ENCODE data around the gene IP6K3.

DNA sequence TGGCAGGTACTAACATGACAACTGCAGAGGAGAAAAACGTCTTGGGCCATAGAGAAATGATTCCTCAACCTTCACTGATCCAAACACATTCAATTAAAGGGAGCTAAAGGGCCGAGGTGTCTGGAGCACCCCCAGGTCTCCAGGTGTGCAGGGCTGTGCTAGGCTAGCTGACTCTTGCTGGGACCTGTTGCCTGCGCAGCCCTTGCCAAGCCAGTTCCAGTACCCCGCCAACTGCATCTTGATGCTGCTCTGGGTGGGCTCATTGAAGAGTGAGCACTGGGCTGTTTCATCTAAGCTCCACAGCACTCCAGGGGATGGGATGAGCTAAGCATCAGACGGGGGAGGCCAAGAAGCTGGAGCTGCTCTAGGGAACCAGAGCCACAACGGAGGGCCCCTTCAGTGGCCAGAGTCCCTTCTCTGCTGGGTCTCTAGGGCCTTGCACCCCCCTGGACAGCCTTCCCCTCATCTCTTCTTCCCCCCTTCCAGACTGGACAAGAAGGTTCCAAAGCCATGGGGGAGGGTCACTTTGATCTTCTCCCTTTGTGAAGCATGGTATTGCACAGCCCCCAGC is 26.3 kb upstream of the IP6K3 start:
- TF ChIP-seq ZNF274 (IDR thresholded peaks at IDR 0.05; ENCODE audit: low read depth, low read length): no peak
- no peak for TF ChIP-seq YY1 (IDR thresholded peaks at IDR 0.05; ENCODE audit: insufficient read depth, insufficient read length)
- no peak for TF ChIP-seq SUZ12 (IDR thresholded peaks at IDR 0.05; ENCODE audit: extremely low read depth, insufficient read depth, insufficient read length)
